T-helper 22 cell (primary cell): ENCODE results near the gene FGFR3.

Source experiments
- DNase-seq: peaks from one replicate; pipeline ENCODE4 v3.0.0-alpha.2; 2020; ENCODE audit warnings: low read depth

FGFR3 gene

DNA sequence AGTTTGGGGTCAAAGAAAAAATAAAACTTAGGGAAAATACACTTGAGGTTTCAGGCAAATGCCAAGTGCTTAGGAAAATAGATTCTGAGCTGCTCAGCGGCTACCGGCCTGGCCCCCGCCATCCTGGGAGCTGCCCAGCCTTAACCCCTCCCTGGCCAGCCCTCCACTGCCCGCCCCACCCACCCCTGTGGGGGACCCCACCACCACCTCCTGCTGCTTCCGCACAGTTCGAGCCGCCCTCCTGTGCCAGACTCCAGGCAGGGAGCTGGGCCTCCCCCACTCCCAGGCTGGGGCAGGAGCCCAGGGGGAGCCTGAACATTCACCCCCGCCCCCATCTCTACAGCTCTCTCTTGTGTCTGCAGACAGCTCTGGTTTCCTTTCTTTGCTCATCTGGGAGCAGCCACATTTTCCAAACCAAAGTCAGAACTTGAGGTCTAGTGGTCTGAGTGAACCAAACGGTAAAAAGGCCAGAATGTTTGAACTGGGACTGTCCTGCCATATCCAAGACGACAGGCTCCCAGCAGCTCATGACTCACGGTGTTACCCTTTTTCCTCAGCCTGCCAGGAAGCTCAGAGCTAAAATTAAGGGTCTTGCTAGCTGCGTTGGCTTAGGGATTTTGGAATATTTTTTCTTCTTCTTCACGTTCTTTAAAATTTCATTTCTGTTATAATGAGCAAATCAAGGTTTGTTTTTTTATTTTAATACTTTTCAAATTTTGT lies 4.7 kb upstream of the FGFR3 start:
- no peak for DNase-seq

DNA sequence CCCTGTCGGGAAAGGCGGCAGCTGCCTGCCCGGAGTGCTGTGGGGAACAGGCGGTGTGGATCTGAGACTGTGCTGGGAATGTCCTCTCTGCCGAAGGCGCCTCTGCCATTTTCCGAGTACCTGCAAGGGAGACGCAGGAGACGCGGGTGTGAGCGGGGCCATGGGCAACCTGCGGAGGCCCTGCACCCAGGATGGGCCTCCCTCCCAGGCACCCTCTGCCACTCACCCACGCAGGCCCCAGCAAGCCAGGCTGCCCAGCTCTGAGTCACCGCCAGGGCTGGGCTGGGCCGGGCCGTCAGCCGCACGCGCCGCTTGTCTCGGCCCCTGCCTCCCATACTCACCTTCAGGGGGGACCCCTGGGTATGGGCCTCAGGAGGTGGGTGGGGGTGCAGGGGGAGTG lies 3.5 kb upstream of the FGFR3 start:
- DNase-seq: no peak

- DNase-seq: no peak
Measured at GRCh38 chr4:1790005-1790404, 3.1 kb upstream of the FGFR3 start.

DNA sequence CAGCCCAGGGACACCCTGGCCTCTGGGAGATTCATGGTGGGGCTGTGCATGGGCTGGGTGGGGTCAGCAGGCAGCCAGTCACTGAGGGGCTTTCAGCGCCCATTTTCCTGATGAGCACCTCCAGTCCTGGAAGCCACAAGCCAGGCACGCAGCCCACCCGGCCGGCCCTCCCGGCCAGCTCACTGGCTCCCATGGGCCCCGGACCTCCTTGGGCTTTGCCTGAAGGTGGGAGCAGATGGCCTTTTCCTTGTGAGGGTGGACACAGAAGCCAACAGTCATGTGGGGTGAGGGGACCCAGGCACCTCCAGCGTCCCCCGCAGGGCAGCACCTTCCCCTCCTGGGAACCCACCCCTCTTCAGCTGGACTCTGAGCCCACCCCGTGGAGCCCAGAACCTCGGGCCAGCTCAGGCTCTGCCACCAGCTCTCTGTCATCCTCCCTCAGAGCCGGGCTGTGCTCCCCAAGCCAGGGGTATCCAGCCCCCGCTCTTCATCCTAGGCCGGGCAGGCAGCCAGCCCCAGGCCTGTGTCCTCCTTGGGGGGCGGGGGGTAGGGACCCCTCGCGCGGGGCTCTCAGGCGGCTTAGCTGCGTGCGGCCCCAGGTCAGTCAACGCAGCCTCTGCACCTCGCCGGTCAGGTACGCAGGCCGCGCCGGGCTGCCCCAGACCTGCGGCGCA lies 798 bp upstream of the FGFR3 start:
- no peak for DNase-seq

GRCh38 chr4:1793496-1793840 lies 375 bp downstream of the FGFR3 start:
- peak; percentile 14 for DNase-seq

- DNase-seq: no peak
Measured at GRCh38 chr4:1793940-1794808, 1.1 kb downstream of the FGFR3 start.

DNA sequence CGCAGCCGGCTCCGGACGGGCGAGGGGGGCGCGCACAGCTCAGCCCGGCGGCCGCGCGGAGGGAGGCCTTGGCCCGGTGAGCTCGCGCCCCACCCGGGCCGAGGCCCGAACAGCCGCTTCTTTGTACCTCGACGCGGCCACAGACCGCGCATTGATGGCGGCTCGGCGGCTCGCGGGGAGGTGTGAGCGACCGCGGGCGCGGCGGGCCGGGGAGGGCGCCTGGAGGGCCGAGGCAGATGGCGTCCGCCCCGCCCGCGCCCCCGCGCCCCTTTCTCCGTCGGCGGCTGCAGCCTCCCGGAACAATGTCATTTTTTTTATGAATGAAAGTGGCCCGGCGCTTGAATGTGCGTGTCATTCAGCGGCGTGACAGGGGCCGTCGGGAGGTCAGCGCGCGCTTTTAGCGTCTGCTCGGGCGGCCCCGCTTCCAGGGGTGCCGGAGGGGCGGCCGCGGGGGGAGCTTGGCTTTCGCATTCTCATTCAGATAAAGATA lies 1.8 kb downstream of the FGFR3 start:
- no peak for DNase-seq

DNA sequence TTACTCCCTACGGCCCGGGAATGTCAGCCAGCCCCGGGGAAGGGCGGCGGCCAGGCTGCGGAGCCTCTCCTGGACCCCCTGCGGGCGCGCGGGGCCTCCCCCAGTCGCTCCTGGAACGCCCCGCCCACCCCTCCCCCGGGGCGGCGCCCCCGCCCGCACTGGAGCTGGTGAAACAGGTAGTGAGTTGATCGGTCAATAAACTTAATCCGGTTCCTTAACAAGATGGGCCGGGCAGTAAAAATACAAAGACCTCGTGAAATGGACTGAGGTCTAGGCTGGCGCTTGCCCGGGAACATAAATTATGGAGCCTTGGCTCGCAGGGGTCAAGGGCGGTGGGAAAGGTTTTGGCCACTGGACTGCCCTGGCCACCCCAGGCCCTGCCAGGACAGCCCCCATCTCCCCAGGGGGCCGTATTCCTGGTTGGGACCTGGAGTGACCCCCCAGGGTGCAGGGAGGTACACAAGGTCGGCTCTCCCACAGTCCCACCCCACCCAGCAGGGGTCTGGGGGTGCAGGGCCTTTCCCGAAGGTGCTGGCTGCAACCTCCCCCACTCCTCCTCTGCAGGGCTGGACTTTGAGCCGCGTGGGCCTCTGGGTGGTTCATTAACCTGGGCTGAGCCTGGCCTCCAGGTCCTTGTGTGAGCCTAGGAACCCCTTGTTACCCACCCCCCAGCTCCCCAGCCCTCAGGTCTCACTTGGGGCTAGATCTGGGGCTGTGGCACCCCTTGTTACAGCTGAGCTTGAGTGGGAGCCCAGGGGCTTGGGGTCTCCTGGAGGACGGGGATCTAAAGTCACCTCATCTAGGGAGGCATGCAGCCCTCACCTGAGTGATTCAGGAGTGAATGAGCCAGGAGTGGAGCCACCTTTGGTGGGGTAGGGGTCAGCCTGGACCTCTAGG lies 2.5 kb downstream of the FGFR3 start:
- DNase-seq: no peak

DNA sequence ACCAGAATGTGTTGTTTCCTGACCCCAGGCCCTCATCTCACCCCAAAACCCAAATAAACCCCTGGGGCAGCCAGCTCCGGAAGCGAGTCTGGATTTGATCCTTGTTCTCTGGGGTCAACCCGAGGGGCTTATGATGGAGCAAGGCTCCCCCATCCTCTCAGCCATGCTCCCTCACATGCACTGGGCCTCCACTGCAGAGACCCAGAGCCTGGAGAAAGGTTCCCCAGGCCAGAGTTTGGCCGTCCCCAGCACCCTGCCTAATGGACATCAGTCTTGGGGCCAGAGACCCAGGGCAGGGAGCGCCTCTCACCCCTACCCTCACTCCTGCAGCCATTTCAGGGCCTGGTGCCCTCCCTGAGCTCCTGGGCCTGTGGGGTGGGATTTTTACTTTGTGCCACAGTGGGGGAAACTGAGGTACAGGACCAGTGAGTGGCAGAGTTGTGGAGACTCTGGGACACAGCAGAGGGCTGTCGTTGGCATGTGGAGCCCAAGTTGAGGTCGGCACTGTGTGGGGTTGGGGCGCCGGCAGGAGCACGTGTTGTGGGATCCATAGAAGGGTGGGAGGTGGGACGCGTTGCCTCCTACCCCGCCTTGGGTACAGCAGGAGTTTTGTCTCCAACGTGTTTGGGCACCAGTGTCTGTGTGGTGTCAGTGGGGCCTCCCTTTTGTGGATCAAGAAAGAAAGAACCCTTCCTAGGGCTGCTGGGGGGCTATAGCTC lies 3.6 kb downstream of the FGFR3 start:
- no peak for DNase-seq

- no peak for DNase-seq
Measured at GRCh38 chr4:1797298-1797860, 4.3 kb downstream of the FGFR3 start.

- DNase-seq: no peak
Measured at GRCh38 chr4:1797861-1798579, 4.9 kb downstream of the FGFR3 start.

DNA sequence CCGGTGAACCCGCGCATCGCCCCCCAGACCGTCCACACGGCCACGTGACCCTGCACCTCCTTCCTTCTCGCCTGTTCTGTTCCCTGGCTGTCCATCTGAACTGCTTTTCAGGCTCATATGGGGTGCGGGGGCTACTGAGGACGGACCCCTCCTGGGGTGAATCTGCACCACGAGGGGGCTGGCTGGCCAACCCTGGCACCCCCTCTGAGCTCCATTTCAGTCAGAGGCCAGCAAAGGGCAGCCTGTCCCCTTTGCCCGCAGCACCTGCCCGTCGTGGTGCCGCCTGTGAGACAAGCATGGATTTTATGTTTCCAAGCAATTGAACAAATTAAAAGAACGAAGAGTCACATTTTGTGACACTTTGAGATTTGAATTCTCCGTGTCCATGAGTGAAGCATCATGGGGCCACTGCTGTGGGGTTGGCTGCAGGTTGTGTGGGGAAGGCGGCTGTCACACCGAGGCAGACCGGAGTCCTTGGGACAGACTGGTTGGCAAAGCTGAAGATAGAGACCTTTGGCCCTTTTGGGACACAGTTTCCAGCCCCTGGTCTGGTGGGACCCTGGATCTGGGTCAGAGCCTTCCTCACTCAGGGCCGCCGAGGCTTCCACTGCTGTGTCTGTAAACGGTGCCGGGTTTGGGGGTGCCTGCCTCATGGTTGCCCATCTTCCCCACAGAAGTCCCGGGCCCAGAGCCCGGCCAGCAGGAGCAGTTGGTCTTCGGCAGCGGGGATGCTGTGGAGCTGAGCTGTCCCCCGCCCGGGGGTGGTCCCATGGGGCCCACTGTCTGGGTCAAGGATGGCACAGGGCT lies 5.7 kb downstream of the FGFR3 start:
- no peak for DNase-seq

DNA sequence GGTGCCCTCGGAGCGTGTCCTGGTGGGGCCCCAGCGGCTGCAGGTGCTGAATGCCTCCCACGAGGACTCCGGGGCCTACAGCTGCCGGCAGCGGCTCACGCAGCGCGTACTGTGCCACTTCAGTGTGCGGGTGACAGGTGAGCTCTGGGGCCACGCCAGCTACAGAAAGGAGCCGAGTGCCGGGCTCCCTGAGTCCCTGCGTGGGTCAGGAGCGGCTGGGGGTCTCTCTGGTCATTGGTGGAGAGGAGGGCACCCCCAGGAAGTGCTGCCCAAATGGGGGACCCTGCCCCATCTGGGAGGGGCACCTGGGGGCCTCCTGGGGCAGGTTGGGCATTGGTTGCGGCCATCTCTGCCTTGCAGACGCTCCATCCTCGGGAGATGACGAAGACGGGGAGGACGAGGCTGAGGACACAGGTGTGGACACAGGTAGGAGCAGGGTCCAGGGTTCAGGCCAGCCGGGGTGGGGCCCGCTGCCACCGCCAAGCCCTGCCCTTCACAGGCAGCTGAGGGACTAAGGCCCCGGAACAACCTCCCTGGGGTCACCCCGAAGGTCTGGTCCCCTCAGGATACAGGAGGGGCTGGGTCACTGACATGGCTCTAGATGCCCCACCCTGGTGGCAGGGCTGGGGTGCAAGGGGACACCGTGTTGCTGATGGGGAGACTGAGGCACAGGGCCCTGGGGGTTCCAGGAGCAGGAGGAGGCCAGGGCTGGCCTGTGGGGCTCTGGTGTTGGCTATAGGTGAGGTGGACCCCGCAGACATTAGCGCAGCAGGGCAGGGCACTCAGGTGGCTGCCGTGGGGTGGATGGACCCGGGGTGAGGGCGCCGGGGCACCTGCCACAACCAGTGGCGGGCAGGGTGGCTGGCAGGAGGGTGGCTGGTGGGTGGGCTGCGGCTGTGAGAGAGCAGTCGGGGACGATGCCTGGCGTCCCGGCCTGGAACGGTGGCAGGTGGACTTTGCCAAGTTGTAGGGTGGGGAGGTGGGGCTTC lies 6.6 kb downstream of the FGFR3 start:
- DNase-seq: no peak

DNA sequence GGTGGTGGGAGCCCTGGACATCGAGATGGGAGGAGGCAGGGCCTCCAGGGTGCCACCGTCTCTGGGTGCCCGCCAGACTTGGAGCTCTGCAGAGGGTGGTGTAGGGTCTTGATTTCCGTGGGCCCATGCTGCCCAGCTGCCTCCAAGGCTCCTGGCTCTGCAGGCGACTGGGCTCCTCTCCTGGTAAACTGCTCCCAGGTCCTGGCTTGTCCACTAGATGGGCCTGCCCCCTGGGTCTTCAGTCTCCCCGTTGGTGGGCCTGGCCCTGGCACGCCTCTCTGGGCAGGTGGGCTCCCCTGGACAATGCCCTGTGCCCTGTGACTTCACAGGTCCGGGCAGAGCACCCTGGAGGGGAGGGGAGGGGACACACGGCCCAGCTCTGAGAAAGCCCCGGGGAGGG lies 7.7 kb downstream of the FGFR3 start:
- no peak for DNase-seq

DNA sequence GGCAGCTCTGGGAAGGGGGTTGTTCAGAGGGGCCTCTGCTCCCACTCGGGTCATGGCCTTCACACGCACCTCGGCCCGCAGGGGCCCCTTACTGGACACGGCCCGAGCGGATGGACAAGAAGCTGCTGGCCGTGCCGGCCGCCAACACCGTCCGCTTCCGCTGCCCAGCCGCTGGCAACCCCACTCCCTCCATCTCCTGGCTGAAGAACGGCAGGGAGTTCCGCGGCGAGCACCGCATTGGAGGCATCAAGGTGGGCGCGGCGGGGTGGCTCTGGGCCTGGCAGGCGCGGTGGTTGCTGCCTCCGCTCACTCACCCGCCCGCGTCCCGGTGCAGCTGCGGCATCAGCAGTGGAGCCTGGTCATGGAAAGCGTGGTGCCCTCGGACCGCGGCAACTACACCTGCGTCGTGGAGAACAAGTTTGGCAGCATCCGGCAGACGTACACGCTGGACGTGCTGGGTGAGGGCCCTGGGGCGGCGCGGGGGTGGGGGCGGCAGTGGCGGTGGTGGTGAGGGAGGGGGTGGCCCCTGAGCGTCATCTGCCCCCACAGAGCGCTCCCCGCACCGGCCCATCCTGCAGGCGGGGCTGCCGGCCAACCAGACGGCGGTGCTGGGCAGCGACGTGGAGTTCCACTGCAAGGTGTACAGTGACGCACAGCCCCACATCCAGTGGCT lies 8.3 kb downstream of the FGFR3 start:
- no peak for DNase-seq

GRCh38 chr4:1802151-1802715 lies 9.1 kb downstream of the FGFR3 start:
- no peak for DNase-seq
